Fibroblast of the aortic adventitia (primary cell): ENCODE measurements around the gene FOXF1. TPM values are rescaled to one million over a fixed set of nuclear protein-coding genes. Genes with fewer than 3 reads are reported as not detected.

Experiments
- DNase-seq: peaks from one replicate; pipeline ENCODE4 v3.0.0-alpha.2; 2010; ENCODE audit warnings: low read depth
- H3K4me3 ChIP-seq: 2 replicates; pipeline ENCODE4 v1.5.1; 2011; ENCODE audit warnings: low read depth, mild to moderate bottlenecking, control low read depth, low read length, moderate library complexity
- CTCF ChIP-seq: IDR thresholded peaks from 2 replicates; pipeline ENCODE4 v1.5.1; 2011; ENCODE audit warnings: mild to moderate bottlenecking, low read length, control low read depth, inconsistent platforms; ENCODE audit not compliant: insufficient read depth
- total RNA-seq: library from RNA; depleted of rRNA; stranded (reverse); fragments of >200 nt; gene quantifications from 2 replicates; pipeline ENCODE4 v1.2.3, GENCODE V29; 2012; ENCODE audit warnings: low replicate concordance

FOXF1 gene
- total RNA-seq, 1 donor = 3.0 TPM

GRCh38 chr16:86549893-86550190, 39.5 kb downstream of the FOXF1 start:
- DNase-seq = no peak
- H3K4me3 ChIP-seq = no peak overlapping the region
- TF ChIP-seq CTCF = no peak

GRCh38 chr16:86550281-86550680, 40.0 kb downstream of the FOXF1 start:
- H3K4me3 ChIP-seq = no peak overlapping the region
- no peak for DNase-seq
- no peak for TF ChIP-seq CTCF

- H3K4me3 ChIP-seq = no peak overlapping the region
- DNase-seq = no peak
- TF ChIP-seq CTCF = no peak
Observed at GRCh38 chr16:86553356-86553755, 43.0 kb downstream of the FOXF1 start.

GRCh38 chr16:86554599-86554916, 44.2 kb downstream of the FOXF1 start:
- H3K4me3 ChIP-seq = peak overlapping the region; percentile 97
- no peak for TF ChIP-seq CTCF
- DNase-seq = no peak

GRCh38 chr16:86554917-86555703, 44.8 kb downstream of the FOXF1 start, which contains the start of gene MTHFSD:
Gene MTHFSD (minus strand): TSS chr16:86555235. CDS start chr16:86555184, 51 bp downstream.
- H3K4me3 ChIP-seq = peak within 1 kb of the TSS; percentile 97
- DNase-seq = peak; percentile 90
- TF ChIP-seq CTCF = no peak

GRCh38 chr16:86555704-86556075, 45.4 kb downstream of the FOXF1 start:
- no peak for DNase-seq
- peak overlapping the region; percentile 97 for H3K4me3 ChIP-seq
- TF ChIP-seq CTCF = no peak

- TF ChIP-seq CTCF = no peak
- H3K4me3 ChIP-seq = no peak overlapping the region
- no peak for DNase-seq
Observed at GRCh38 chr16:86556576-86556975, 46.2 kb downstream of the FOXF1 start.
